HFF-Myc (cell line): ENCODE data around the gene CSMD2.

Experiments used
- DNase-seq: peaks from one replicate; pipeline ENCODE4 v3.0.0-alpha.2; 2011; ENCODE audit warnings: low read depth; ENCODE audit errors: extremely low read depth
- H3K4me3 ChIP-seq: replicated peaks from 2 replicates; pipeline ENCODE4 v1.5.1; 2011; ENCODE audit warnings: low read depth, mild to moderate bottlenecking, control low read depth, low read length
- TF ChIP-seq, protein P1 (sequence below): IDR thresholded peaks from 2 replicates; pipeline ENCODE4 v1.5.1; 2012; ENCODE audit warnings: mild to moderate bottlenecking, low read depth, low read length, control low read depth; ENCODE audit errors: missing control alignments

Gene CSMD2

DNA sequence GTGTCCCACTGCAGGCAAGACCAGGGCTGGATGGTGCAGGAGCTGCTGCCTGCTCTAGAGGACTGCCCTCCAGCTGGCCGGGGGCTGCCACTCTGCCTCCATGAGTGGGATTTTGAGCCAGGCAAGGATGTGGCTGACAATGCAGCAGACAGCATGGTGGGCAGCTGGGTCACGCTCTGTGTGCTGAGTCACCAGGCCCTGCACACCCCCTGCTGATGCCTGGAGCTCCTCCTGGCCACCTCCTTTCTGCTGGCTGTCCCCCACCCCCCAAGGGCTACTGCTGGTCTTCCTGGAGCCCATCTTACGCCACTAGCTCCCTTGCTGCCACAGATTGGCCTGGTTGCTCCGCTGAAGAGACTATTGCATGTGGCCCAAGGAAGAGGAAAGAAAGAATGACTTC, 696.5 kb downstream of the CSMD2 start:
- no peak overlapping the region for H3K4me3 ChIP-seq
- no peak for DNase-seq
- TF ChIP-seq, protein P1, sequence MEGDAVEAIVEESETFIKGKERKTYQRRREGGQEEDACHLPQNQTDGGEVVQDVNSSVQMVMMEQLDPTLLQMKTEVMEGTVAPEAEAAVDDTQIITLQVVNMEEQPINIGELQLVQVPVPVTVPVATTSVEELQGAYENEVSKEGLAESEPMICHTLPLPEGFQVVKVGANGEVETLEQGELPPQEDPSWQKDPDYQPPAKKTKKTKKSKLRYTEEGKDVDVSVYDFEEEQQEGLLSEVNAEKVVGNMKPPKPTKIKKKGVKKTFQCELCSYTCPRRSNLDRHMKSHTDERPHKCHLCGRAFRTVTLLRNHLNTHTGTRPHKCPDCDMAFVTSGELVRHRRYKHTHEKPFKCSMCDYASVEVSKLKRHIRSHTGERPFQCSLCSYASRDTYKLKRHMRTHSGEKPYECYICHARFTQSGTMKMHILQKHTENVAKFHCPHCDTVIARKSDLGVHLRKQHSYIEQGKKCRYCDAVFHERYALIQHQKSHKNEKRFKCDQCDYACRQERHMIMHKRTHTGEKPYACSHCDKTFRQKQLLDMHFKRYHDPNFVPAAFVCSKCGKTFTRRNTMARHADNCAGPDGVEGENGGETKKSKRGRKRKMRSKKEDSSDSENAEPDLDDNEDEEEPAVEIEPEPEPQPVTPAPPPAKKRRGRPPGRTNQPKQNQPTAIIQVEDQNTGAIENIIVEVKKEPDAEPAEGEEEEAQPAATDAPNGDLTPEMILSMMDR = no peak

DNA sequence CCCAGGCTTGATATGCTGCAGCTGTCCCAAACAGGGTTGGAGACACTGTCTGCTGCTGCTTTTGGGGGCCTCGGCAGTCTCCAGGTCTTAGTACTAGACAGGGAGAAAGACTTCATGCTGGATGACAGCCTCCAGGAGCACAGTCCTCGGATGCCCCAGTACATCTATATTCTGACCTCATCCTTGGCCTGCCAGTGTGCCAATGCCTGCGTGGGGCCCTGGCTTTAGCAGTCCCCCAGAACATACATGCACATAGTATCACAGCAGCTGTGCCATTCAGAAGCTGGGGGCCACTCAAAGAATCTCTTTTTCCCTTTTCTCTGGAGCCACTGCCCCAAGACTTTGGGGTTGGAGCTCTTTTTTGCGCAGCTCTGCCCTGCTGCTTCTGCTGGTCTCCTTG, 697.0 kb downstream of the CSMD2 start:
- no peak for DNase-seq
- TF ChIP-seq, protein P1 = no peak

DNA sequence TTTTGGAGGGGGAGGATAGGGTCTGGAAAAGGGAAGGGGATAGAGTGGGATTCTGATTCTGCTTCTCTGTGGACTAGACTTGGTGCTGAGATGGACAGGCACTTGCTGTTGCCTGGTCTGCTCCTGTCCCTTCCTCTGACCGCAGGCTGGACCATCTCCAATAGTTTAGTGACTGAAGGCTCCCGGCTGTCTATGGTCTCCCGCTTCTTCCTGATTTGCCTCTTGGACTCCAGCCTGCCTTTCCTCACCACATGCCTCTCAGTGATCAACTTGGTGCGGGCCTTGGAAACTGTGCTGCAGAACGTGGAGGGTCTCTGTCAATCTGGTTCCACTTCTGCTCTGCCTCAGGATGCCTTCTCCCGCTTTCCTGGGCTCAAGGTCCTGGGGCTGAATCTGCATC, 698.9 kb downstream of the CSMD2 start:
- no peak for DNase-seq
- TF ChIP-seq, protein P1 = no peak
- H3K4me3 ChIP-seq = no peak overlapping the region

More for the DNA sequence above, 697.0 kb downstream of the CSMD2 start:
- no peak overlapping the region for H3K4me3 ChIP-seq

DNA sequence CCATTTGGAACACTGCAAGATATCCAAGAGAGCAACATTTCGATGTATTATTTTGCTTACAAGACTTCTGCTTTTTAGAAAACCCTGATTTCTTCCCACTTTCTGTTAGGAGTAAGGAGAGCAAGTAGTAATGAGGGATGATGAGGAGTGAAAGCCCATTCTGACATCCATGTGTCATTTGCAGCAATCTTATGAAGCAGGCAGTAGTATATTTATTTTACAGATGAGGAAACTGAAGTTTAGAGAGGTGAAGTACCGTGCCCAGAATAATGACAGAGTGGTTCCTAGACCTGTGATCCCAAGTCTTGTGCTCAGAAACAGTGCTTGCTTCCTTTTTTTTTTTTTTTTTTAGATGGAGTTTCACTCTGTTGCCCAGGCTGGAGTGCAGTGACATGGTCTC, 699.7 kb downstream of the CSMD2 start:
- DNase-seq = no peak
- H3K4me3 ChIP-seq = no peak overlapping the region
- TF ChIP-seq, protein P1 = no peak

DNA sequence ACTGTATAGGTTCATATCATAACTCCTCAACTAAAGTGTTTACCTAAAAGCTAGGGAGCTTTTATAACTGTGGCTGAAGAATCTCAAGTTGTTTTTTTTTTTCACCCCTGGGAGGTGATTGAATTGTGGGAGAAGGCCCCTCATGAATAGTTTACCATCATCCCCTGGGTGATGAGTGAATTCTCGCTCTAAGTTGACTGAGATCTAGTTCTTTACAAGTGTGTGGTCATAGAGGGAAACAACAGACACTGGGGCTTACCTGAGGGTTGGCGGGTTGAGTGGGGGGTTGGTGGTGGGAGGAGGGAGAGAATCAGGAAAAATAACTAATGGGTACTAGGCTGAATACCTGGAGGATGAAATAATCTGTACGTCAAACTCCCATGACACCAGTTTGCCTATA, 700.5 kb downstream of the CSMD2 start:
- no peak overlapping the region for H3K4me3 ChIP-seq
- TF ChIP-seq, protein P1 = no peak
- DNase-seq = no peak
